GM23338 (cell line): ENCODE results near the gene ARL5C. TPM values are rescaled to one million over a fixed set of nuclear protein-coding genes. Genes with fewer than 3 reads are reported as not detected.

Experiments
- ATAC-seq: fragments of 200-7000 bp; cut with Tn5 transposase; 3 replicates; pipeline ENCODE4 v1.9.1; 2020
- DNase-seq: peaks from one replicate; pipeline ENCODE4 v3.0.0-alpha.2; 2015; ENCODE audit warnings: low spot score
- H2AFZ ChIP-seq: fragments of 200-600 bp; sonication (generic); 2 replicates; pipeline ENCODE4 v1.8.0; 2016; ENCODE audit warnings: antibody characterized with exemption, mild to moderate bottlenecking, moderate library complexity
- H3F3A ChIP-seq: fragments of 200-600 bp; sonication (generic); replicated peaks from 2 replicates; pipeline ENCODE4 v1.8.0; 2017; ENCODE audit warnings: antibody characterized with exemption, mixed run types, low read depth
- H3K27ac ChIP-seq: fragments of 200-600 bp; sonication (generic); 2 replicates; pipeline ENCODE4 v1.6.1; 2016; ENCODE audit warnings: low read depth
- H3K27me3 ChIP-seq: fragments of 200-600 bp; sonication (generic); 2 replicates; pipeline ENCODE4 v1.8.0; 2016; ENCODE audit warnings: mild to moderate bottlenecking, mixed run types, moderate library complexity; ENCODE audit not compliant: insufficient read depth
- H3K36me3 ChIP-seq: fragments of 200-600 bp; sonication (generic); 2 replicates; pipeline ENCODE4 v1.8.0; 2016; ENCODE audit warnings: mild to moderate bottlenecking; ENCODE audit not compliant: insufficient read depth
- H3K4me1 ChIP-seq: fragments of 200-600 bp; sonication (generic); 2 replicates; pipeline ENCODE4 v1.8.0; 2016; ENCODE audit warnings: mild to moderate bottlenecking, moderate library complexity; ENCODE audit not compliant: insufficient read depth
- H3K4me2 ChIP-seq: fragments of 200-600 bp; sonication (generic); 2 replicates; pipeline ENCODE4 v1.7.1; 2017; ENCODE audit warnings: mixed run types
- H3K4me3 ChIP-seq: fragments of 200-600 bp; sonication (generic); 2 replicates; pipeline ENCODE4 v1.6.1; 2016; ENCODE audit warnings: mixed run types
- H3K79me2 ChIP-seq: fragments of 200-600 bp; sonication (generic); replicated peaks from 2 replicates; pipeline ENCODE4 v1.8.0; 2017; ENCODE audit warnings: mild to moderate bottlenecking; ENCODE audit not compliant: insufficient read depth
- H3K9me2 ChIP-seq: fragments of 200-600 bp; sonication (generic); 2 replicates; pipeline ENCODE4 v1.8.0; 2017; ENCODE audit not compliant: insufficient read depth
- H4K20me1 ChIP-seq: fragments of 200-600 bp; sonication (generic); replicated peaks from 2 replicates; pipeline ENCODE4 v1.8.0; 2017; ENCODE audit warnings: mild to moderate bottlenecking; ENCODE audit not compliant: insufficient read depth
- H3K27ac Mint-ChIP-seq: 2 replicates; pipeline ENCODE4 v1.8.0; 2020; ENCODE audit warnings: inconsistent platforms, mild to moderate bottlenecking, moderate library complexity, mixed read lengths
- H3K27me3 Mint-ChIP-seq: 3 replicates; pipeline ENCODE4 v1.8.0; 2022; ENCODE audit warnings: low read depth, mild to moderate bottlenecking, moderate library complexity, mixed read lengths, inconsistent platforms; ENCODE audit not compliant: insufficient read depth, poor library complexity
- H3K36me3 Mint-ChIP-seq: 3 replicates; pipeline ENCODE4 v1.8.0; 2021; ENCODE audit warnings: low read depth, mild to moderate bottlenecking, inconsistent platforms, moderate library complexity, mixed read lengths
- H3K4me1 Mint-ChIP-seq: 3 replicates; pipeline ENCODE4 v1.8.0; 2020; ENCODE audit warnings: mild to moderate bottlenecking, inconsistent platforms, mixed read lengths
- H3K4me3 Mint-ChIP-seq: 3 replicates; pipeline ENCODE4 v1.8.0; 2021; ENCODE audit warnings: moderate library complexity, mild to moderate bottlenecking, inconsistent platforms, mixed read lengths
- H3K9me3 Mint-ChIP-seq: 3 replicates; pipeline ENCODE4 v1.8.0; 2020; ENCODE audit warnings: moderate library complexity, mild to moderate bottlenecking, inconsistent platforms, mixed read lengths
- JUNB ChIP-seq: IDR thresholded peaks from one replicate; pipeline ENCODE4 v1.6.1; 2016; ENCODE audit warnings: antibody characterized with exemption; ENCODE audit not compliant: unreplicated experiment
- POLR2AphosphoS5 ChIP-seq: IDR thresholded peaks from 2 replicates; pipeline ENCODE4 v1.6.1; 2016; ENCODE audit warnings: antibody characterized with exemption, low read depth
- STAT1 ChIP-seq: IDR thresholded peaks from one replicate; pipeline ENCODE4 v1.6.1; 2016; ENCODE audit warnings: antibody characterized with exemption; ENCODE audit not compliant: unreplicated experiment
- ZNF331 ChIP-seq: fragments of 250-450 bp; sonication (Bioruptor Pico); IDR thresholded peaks from 2 replicates; pipeline ENCODE4 v1.5.0; 2020; ENCODE audit warnings: low read depth, mild to moderate bottlenecking, moderate library complexity
- polyA plus RNA-seq: library from polyadenylated mRNA; unstranded; fragments of >200 nt; fragmentation: Nextera tagmentation; extraction: Ambion mirVana; gene quantifications from 2 replicates; pipeline ENCODE4 v1.2.1, GENCODE V29; 2016
- total RNA-seq: library from RNA; depleted of rRNA; stranded (reverse); fragments of >200 nt; shearing (Covaris generic); gene quantifications from 2 replicates; pipeline ENCODE4 v1.2.3, GENCODE V29; 2014
- TF ChIP-seq, protein P1 (sequence below): fragments of 250-450 bp; sonication (Bioruptor Pico); IDR thresholded peaks from 2 replicates; pipeline ENCODE4 v1.5.0; 2020; ENCODE audit warnings: mild to moderate bottlenecking, moderate library complexity

The ARL5C gene
- total and polyA plus RNA-seq, 2 experiments from 2014 or later = not detected

DNA sequence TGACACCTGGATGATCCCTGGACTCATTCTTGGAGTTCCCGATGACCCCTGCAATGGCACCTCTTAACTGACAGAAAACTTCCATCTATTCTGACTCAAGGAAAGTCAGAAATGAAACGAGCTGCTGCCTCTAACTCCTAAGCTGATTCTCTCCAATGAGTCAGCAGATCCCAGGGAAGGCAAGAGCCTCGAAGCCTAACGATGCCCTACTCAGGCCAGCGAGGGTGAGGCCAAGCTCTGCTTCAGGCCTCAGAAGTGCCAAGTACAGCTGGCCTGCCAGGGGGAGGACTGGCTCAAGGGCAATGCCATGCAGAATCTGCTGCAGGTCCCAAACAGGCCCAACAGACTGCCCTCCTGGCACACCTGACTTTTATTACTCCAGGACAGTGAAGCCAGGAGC lies 50.8 kb downstream of the ARL5C start:
- no peak for ATAC-seq

More for the DNA sequence above, 50.8 kb downstream of the ARL5C start:
- Mint-ChIP-seq H3K4me1 (no peaks in the 10 kb centered on the region; the same call in 2 of the 3 replicates), H3K27me3 (peaks cover 9% of the 10 kb centered on the region), H3K36me3 (no peaks in the 10 kb centered on the region), H3K9me3 (no peaks in the 10 kb centered on the region), H3K4me3 (no peak overlapping the region), H3K27ac (peak overlapping the region; percentile 44; the same call in 1 of the 2 replicates)
- Histone ChIP-seq H3F3A (no peaks in the 10 kb centered on the region), H3K27ac (no peak overlapping the region), H3K79me2 (no peaks in the 10 kb centered on the region), H3K4me1 (no peaks in the 10 kb centered on the region), H3K4me2 (no peak overlapping the region), H3K9me2 (no peaks in the 10 kb centered on the region), H2AFZ (peak overlapping the region; percentile 87; the same call in 1 of the 2 replicates), H3K27me3 (no peaks in the 10 kb centered on the region), H4K20me1 (no peaks in the 10 kb centered on the region), H3K4me3 (no peak overlapping the region), H3K36me3 (no peaks in the 10 kb centered on the region)
- TF ChIP-seq JUNB = no peak
- no peak for TF ChIP-seq STAT1
- TF ChIP-seq POLR2AphosphoS5 = no peak
- no peak for TF ChIP-seq ZNF331 (CRISPR knock-in tag)
- TF ChIP-seq, protein P1, sequence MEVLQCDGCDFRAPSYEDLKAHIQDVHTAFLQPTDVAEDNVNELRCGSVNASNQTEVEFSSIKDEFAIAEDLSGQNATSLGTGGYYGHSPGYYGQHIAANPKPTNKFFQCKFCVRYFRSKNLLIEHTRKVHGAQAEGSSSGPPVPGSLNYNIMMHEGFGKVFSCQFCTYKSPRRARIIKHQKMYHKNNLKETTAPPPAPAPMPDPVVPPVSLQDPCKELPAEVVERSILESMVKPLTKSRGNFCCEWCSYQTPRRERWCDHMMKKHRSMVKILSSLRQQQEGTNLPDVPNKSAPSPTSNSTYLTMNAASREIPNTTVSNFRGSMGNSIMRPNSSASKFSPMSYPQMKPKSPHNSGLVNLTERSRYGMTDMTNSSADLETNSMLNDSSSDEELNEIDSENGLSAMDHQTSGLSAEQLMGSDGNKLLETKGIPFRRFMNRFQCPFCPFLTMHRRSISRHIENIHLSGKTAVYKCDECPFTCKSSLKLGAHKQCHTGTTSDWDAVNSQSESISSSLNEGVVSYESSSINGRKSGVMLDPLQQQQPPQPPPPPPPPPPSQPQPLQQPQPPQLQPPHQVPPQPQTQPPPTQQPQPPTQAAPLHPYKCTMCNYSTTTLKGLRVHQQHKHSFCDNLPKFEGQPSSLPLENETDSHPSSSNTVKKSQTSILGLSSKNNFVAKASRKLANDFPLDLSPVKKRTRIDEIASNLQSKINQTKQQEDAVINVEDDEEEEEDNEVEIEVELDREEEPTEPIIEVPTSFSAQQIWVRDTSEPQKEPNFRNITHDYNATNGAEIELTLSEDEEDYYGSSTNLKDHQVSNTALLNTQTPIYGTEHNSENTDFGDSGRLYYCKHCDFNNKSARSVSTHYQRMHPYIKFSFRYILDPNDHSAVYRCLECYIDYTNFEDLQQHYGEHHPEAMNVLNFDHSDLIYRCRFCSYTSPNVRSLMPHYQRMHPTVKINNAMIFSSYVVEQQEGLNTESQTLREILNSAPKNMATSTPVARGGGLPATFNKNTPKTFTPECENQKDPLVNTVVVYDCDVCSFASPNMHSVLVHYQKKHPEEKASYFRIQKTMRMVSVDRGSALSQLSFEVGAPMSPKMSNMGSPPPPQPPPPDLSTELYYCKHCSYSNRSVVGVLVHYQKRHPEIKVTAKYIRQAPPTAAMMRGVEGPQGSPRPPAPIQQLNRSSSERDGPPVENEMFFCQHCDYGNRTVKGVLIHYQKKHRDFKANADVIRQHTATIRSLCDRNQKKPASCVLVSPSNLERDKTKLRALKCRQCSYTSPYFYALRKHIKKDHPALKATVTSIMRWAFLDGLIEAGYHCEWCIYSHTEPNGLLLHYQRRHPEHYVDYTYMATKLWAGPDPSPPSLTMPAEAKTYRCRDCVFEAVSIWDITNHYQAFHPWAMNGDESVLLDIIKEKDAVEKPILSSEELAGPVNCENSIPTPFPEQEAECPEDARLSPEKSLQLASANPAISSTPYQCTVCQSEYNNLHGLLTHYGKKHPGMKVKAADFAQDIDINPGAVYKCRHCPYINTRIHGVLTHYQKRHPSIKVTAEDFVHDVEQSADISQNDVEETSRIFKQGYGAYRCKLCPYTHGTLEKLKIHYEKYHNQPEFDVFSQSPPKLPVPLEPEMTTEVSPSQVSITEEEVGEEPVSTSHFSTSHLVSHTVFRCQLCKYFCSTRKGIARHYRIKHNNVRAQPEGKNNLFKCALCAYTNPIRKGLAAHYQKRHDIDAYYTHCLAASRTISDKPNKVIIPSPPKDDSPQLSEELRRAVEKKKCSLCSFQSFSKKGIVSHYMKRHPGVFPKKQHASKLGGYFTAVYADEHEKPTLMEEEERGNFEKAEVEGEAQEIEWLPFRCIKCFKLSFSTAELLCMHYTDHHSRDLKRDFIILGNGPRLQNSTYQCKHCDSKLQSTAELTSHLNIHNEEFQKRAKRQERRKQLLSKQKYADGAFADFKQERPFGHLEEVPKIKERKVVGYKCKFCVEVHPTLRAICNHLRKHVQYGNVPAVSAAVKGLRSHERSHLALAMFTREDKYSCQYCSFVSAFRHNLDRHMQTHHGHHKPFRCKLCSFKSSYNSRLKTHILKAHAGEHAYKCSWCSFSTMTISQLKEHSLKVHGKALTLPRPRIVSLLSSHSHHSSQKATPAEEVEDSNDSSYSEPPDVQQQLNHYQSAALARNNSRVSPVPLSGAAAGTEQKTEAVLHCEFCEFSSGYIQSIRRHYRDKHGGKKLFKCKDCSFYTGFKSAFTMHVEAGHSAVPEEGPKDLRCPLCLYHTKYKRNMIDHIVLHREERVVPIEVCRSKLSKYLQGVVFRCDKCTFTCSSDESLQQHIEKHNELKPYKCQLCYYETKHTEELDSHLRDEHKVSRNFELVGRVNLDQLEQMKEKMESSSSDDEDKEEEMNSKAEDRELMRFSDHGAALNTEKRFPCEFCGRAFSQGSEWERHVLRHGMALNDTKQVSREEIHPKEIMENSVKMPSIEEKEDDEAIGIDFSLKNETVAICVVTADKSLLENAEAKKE (CRISPR knock-in tag) = no peak
- DNase-seq = no peak
